Suppressor macrophage treated with lipopolysaccharide for 4 hours (primary cell): ENCODE data around the gene HOXD10.

ENCODE experiments used
- DNase-seq: peaks from one replicate; pipeline ENCODE4 v3.0.0-alpha.2; 2020

The HOXD10 gene

GRCh38 chr2:176082824-176083751 is 33.5 kb upstream of the HOXD10 start:
- no peak for DNase-seq

DNA sequence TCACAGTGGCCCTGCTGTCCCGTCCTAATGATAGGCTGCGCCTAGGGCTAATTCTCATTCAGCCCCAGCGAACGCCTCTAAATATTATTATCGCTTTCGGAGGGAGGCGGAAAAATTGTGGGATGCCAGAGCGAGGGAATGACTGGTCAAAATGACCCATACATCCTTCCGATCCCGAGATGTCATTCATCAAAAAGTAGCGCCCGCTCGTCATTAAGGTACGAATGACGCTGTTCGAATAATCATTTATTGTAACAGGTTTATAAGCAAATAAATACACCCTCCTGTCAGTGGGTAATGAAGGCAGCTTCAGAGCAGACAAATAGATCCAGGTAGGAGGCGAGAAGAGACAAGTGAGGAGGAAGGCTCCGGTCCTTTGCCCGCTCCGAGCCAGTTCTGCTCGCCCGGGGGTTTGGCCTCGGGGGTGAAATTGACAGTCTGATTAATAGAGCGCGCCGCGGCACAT is 32.7 kb upstream of the HOXD10 start, which contains the start of gene EVX2:
Gene EVX2, minus strand, starts transcription at position 167 of the 466 bp plus-strand sequence. CDS start 186 bp downstream, outside the sequence.
- DNase-seq: no peak

DNA sequence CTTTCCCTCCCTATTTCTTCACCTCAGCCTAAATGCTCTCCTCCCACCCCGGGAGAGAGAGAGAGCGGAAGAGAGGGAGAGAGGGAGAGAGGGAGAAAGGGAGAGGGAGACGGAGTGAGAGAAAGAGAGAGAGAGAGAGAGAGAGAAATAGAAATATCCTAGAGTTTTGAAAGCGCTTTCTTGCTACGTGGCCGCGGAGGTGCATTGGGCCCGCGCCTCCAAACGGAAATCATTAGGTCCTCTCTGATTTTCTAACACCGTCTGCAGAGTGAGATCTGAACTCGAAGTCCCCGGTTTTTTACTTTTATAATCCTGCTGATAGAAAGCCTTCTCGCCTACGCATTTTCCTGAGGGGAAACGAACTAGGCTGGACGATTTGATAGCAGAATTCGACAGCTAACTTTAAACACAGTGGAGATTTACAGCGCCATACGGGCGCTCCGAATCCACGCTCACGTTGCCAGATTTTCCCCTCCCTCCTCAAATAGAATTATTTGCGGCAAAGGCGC is 31.9 kb upstream of the HOXD10 start:
- DNase-seq: no peak

DNA sequence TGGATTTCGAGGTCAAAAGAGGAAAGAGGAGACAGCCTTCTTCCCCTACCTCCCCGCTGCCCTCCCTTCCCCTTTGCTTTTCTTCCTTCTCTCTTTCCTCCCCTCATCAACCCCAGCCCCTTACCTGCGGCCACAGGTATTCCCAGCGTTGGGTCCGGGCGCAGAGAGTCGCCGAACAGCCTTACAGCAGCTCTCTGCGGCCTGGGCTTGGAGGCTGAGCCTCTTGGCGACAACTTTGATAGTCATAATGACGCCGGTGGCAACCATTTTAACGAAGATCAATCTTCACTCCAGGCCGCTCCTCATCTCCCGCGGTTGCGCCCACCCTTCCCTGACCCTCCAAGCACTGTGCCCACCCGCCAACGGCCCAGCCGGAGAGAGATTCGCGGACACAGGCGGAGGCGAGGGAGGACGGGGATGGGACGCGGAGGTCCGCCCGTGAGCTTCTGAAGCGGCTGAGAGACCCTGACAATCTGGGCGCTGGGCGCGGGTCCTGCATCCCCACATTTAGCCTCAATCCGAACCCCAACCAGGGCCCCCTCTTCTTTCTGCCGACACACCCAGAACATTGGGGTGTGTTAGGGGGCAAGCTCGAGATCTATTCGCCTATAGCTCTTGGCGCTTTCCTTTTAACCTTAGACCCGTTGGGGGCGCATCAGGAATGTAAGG is 31.3 kb upstream of the HOXD10 start:
- DNase-seq: no peak

DNA sequence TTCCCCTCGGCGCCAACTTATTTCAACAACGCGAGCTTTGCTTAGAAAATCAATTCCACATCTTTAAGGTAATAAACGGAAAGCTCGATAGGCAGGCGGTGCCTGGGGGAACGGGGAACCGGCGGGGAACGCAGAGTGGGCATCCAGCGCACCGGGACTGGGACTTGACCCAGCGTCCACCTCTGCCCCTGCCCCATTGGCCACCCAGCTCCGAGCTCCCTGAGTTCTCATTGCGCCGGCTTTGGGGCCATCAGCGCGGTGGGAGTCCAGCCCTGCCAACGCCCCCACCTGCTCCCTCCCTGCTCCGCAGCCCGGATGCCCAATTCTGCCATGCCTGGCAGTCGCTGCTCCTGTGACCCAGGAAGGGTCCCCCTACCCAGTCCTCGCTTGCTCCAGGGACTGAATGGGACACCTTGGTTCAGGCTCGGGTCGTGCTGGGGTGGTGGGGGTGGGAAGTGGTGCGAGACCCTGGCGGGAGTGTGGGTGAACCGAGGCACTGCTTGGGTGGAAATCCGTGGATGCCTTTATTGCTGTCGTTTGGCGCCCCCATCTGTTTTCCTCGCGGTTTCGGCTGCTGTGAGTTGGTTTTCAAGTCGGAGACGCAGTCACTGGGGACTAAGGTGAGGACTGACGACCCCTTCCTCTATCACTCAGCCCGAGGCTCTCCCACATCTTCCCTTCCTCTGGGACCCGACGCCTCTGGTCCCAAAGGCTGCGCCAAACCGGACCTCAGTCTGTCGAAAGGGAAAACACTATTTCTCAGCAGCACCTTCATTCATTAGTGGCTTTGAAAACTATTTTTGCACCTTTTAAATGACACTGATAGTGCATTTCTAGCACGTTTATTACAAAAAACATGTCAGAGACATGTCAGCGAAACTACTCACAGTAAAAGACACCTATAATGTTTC is 30.5 kb upstream of the HOXD10 start:
- DNase-seq: peak; percentile 34

GRCh38 chr2:176087330-176088047 is 29.1 kb upstream of the HOXD10 start:
- no peak for DNase-seq

DNA sequence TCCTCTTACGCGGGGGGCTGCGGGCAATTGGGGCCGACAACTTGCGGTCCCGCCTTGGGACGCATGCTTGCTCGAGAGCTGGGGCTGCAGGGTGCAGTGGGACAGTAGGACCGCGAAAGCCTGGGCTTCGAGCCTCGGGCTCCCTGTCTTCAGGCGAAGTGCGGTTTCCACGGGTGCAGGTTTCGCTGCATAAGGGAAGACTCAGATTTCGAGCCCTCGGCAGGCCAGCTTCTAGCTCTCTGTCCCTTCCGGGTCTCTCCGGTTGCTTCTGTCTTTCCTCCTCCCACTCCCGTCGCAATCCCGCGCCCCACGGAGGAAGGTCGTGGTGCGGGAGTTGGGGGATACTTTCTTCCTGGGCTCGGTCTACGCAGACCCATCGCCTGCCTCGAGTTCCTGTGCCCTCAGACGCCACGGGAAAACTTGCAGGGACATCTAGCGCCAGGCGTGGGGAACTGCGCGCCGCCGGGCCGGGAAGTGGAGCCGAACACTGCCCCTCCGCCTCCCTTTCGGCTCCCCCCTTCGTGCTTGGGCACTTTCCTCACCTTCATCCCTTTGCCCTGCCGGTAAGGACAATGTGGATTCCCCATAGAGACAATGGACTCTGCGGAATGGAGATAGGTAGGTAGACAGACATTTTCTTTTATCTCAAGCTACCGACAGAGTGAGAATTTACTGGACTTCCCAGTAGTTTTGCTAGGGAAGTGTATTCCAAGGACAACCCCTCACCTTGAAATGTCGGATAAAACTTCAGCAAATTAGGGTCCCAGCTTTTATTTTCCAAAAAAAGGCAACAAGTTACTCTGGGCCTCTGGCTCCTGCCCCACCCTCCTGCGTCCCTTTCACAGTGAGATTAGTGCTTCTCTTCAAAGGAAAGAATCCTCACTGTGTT is 28.3 kb upstream of the HOXD10 start:
- DNase-seq: peak; percentile 66

- no peak for DNase-seq
Observed at GRCh38 chr2:176088937-176089842, 27.4 kb upstream of the HOXD10 start.

DNA sequence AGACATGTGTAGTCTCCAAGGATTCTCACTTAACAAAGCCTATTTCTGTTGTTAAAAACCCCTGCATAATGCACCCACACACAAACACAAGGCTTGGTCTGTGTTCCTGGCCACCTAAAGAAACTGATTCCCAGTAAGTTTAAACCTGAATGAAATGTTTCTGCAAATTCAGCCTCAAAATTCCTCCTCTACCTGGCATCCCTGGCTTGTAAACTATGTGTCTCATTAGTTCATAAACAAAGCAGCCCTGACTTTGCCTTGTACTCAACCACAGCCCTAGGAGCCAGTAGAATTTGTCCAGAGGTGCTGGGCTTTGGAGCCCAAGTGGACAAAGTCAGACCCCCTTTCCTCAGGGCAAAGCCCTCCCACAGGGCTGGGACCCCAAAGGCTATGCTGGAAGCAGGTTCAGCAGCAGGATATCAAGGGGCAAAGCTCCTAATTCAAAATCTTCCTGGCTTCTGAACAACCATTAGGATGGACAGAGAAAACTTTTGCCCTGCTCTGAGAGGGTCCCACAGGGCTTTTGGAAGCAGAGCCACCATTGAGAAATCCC is 26.7 kb upstream of the HOXD10 start:
- no peak for DNase-seq

DNA sequence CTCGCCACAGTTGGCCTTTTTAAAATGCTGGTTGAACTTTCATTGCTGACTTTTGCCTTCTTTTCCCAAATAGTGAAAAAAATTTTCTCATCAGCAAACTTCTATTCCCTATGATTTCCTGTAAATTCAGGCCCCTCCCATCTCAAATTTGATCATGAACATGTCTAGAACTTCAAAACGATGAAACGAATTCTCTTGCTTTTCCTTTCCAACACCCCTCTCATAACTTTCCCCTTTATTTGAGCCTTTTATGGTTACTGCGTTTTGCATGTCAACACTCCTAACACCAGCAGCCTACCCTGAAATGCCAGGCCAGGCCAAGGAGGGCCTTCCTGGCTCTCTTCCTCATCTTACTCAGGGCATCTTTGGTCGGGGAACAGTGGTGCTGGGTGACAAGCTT is 25.7 kb upstream of the HOXD10 start:
- DNase-seq: no peak

- no peak for DNase-seq
Observed at GRCh38 chr2:176091329-176092258, 25.0 kb upstream of the HOXD10 start.

DNA sequence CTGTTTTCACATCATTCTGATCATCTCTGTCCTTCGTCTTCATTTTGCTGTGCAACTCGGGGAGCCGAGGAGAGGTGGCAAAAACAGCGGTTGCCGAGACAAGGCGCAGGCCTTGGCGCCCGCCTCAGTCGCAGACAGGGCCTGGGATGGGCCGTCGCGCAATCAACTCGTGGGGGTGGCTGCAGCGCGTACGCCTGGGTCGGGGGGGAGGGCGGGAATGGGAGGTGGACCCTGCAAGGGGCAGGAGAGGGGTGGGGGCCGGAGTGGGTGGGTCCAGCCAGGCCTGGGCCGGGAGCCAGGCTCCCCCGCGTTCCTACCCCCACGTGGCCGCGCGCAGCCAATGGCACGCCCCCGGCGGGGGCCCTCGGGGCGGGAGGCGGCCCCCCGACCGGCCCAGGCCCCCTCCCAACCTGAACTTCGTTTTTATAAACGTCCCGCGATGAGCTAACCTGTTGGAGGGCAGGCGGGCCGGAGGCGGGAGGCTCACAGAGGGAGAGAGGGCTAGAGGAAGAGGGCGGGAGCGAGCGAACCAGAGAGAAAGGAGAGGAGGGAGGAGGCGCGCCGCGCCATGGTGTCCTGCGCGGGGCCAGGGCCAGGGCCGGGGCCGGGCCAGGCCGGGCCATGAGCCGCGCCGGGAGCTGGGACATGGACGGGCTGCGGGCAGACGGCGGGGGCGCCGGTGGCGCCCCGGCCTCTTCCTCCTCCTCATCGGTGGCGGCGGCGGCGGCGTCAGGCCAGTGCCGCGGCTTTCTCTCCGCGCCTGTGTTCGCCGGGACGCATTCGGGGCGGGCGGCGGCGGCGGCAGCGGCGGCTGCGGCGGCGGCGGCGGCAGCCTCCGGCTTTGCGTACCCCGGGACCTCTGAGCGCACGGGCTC is 24.1 kb upstream of the HOXD10 start, which contains the start of gene HOXD13:
Gene HOXD13, plus strand, starts transcription at position 452 of the 875 bp plus-strand sequence. Its CDS starts 170 bp downstream, at position 622.
- DNase-seq: no peak

- no peak for DNase-seq
Observed at GRCh38 chr2:176093145-176093897, 23.3 kb upstream of the HOXD10 start.

- DNase-seq: no peak
Observed at GRCh38 chr2:176093898-176094249, 22.7 kb upstream of the HOXD10 start.

GRCh38 chr2:176094349-176094748 is 22.2 kb upstream of the HOXD10 start:
- no peak for DNase-seq

DNA sequence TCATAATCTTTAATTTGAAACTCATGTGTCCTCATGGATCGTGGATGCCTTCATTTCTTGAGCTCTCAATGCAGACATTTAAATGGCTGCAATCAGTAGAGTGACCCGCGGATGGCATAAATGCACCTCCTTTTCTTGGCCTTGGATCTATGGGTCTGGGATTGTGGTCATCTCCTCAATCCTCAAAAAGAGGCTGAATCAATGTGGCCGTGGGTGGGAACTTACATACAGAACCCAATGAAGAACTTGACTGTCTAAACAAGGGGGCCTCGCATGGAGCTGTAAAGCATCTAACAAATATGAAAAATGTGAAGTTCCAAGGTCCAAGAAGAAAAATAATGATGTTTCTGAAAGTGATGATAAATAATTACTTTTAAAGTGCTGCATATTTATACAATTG is 21.2 kb upstream of the HOXD10 start:
- no peak for DNase-seq
